Stimulated activated CD8-positive, alpha-beta memory T cell treated with anti-CD3 and anti-CD28 coated beads, Interleukin-12 subunit alpha, Interleukin-12 subunit beta, amount 100 ng/mL, for 4 hours (primary cell): Measurements from ENCODE around the gene OR4F17.
A peak's percentile ranks its signal among the peaks of the same experiment; 100 is the strongest.
"Not testable (repeated sequence)": the region's sequence is repeated elsewhere in the genome, so short reads cannot be mapped to it uniquely, and the experiment has no call there.

Source experiments
- DNase-seq: peaks from one replicate; pipeline ENCODE4 v3.0.0-alpha.2; 2020; ENCODE audit warnings: low read depth

The OR4F17 gene

GRCh38 chr19:106804-107203, at the start of gene OR4F17:
Gene OR4F17 (plus strand): TSS chr19:107104. CDS start chr19:110679, 3,575 bp downstream.
- not testable (repeated sequence) for DNase-seq

DNA sequence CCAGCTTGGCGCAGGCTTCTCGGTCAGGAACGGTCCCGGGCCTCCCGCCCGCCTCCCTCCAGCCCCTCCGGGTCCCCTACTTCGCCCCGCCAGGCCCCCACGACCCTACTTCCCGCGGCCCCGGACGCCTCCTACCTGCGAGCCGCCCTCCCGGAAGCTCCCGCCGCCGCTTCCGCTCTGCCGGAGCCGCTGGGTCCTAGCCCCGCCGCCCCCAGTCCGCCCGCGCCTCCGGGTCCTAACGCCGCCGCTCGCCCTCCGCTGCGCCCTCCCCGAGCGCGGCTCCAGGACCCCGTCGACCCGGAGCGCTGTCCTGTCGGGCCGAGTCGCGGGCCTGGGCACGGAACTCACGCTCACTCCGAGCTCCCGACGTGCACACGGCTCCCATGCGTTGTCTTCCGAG, 36.1 kb upstream of the OR4F17 start:
- peak; percentile 57 for DNase-seq

- not testable (repeated sequence) for DNase-seq
Observed at GRCh38 chr19:82864-83263, 24.0 kb upstream of the OR4F17 start.

- not testable (repeated sequence) for DNase-seq
Observed at GRCh38 chr19:83626-84025, 23.3 kb upstream of the OR4F17 start.

DNA sequence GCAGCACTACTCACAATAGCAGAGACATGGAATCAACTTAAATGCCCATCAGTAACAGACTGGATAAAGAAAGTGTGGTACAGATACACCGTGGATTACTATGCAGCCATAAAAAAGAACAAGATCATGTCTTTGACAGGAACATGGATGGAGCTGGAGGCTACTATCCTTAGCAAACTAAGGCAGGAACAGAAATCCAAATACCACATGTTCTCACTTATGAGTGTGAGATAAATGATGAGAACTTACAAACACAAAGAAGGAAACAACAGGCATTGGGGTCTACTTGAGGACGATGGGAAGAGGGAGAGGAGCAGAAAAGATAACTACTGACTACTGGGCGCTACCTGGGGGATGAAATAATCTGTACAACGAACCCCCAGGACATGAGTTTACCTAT, 16.2 kb upstream of the OR4F17 start:
- not testable (repeated sequence) for DNase-seq

DNA sequence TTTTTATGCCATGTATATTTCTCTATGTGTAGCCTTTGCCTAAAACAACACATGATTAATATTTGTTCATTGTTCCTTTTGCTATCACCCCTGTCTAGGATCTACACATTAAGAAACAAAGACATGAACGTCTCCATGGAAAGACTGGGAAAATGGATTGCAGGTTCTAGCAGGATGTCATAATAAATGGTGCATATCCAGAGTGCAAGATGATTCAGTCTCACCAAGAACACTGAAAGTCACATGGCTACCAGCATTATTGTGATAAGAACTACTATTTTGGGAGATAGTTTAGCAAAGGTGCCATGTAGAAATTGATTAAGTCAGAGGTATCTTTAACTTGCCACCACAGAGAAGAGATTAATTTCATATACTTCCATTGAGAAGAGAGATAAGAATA, 12.1 kb upstream of the OR4F17 start:
- not testable (repeated sequence) for DNase-seq

GRCh38 chr19:97647-98046, 9.3 kb upstream of the OR4F17 start:
- not testable (repeated sequence) for DNase-seq

DNA sequence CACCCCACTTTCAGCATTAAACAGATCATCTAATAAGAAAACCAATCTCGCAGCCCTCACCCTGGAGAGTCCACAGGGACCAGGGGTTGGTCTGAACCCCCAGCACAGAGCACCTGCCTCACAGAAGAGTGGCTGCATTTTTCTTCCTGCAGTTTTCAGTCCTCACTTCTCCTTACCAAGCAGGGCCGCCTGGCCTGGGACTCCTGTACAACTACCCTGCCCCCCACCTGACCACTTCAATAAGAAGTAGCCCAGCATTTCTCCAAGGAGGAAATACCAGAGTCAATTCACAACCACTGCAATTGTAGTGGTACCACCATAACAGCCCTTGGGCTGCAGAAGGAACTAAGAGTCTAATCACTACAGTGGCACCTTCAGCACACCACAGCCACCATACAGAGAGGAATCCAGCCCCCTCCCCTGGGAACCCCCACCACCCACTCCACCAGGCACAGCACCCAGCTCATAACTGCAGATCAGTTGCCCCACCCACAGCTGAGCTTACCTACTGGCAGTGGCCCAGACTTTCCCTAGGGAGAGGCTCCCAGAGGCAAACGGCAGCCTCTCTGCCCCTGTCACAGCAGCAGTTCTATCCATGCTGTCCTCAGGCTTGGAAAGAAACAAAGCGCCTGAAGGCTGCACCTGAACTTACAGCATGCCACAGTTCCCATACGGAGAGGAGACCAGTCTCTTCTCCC, 13.7 kb downstream of the OR4F17 start:
- not testable (repeated sequence) for DNase-seq
